ENCODE measurements around the gene KRTAP1-3. TPM values are rescaled to one million over a fixed set of nuclear protein-coding genes. Genes with fewer than 3 reads are reported as not detected.

KRTAP1-3 gene
- total RNA-seq, 2 experiments from 2014 or later: not detected

DNA sequence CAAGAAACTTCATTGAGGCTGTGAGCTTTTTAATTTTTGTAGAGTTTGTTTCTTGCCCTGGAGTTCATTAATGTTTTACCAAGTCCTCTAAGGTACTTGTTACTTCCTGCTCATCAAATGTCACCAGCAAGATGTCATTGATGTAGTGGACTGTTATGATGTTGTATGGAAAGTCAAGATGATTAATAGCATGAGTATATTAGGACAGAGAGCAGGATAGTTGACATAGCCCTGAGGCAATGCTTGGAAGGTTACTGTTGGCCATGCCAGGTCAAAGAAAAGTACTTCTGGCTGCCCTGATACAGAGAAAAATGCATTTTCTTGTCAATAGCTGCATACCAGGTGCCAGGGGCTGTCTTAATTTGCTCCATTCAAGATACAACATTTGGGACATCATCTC is 14.3 kb downstream of the KRTAP1-3 start:
- POLR2A ChIA-PET: interaction anchor here (0.7 kb wide), 1 partner anchor 70 kb away, joined by 3 read pairs; no protein-coding TSS in a partner anchor
- no peak for DNase-seq (ENCODE audit: low spot score)

DNA sequence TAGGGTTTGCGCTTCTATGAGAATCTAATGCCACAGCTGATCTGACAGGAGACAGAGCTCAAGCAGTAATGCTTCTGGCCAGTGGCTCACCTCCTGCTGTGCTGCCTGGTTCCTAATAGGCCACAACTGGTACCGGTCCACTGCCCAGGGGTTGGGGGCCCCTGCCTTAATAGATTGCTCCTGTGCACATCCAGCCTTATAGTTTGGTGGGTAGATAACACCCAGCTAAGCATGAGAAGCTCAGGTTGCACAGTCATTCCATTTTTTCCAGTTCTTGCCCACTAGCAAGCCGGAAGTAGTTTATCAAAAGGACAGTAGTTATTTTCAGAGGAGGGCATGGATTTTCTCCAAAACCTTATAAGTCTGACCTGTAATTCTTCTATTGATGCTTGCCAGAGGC is 15.3 kb downstream of the KRTAP1-3 start:
- TF ChIP-seq EZH2phosphoT487 (IDR thresholded peaks at IDR 0.05; ENCODE audit: borderline replicate concordance, low read depth, low read length): no peak
- TF ChIP-seq, protein P1, sequence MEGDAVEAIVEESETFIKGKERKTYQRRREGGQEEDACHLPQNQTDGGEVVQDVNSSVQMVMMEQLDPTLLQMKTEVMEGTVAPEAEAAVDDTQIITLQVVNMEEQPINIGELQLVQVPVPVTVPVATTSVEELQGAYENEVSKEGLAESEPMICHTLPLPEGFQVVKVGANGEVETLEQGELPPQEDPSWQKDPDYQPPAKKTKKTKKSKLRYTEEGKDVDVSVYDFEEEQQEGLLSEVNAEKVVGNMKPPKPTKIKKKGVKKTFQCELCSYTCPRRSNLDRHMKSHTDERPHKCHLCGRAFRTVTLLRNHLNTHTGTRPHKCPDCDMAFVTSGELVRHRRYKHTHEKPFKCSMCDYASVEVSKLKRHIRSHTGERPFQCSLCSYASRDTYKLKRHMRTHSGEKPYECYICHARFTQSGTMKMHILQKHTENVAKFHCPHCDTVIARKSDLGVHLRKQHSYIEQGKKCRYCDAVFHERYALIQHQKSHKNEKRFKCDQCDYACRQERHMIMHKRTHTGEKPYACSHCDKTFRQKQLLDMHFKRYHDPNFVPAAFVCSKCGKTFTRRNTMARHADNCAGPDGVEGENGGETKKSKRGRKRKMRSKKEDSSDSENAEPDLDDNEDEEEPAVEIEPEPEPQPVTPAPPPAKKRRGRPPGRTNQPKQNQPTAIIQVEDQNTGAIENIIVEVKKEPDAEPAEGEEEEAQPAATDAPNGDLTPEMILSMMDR (conservative IDR thresholded peaks at IDR 0.05; ENCODE audit: low read length): no peak
- H3K36me3 ChIP-seq (ENCODE audit: insufficient read depth, low read length): no peaks in the 10 kb centered on the region
- H3K4me2 ChIP-seq (ENCODE audit: low read length): no peak overlapping the region
- no peaks in the 10 kb centered on the region for H3K4me1 ChIP-seq (ENCODE audit: insufficient read depth, low read length, poor library complexity, severe bottlenecking)
- intact Hi-C loops (cut with micrococcal nuclease; ENCODE audit: unreplicated experiment): no loop called here
- CTCF ChIA-PET (ENCODE audit: unreplicated experiment): no interaction called here
- no peak for DNase-seq (ENCODE audit: low spot score)
- no TSS peak for BruUV-seq (replicated peaks)
- H3K4me3 ChIP-seq (ENCODE audit: low read depth, low read length, poor library complexity, severe bottlenecking): no peak overlapping the region
- no peak overlapping the region for H3K27ac ChIP-seq (ENCODE audit: low read depth, low read length, poor library complexity, severe bottlenecking)
- no peaks in the 10 kb centered on the region for H3K79me2 ChIP-seq (ENCODE audit: insufficient read depth, low read depth, low read length)
- H4K20me1 ChIP-seq (ENCODE audit: insufficient read depth, low read length): no peaks in the 10 kb centered on the region
- no peak overlapping the region for H2AFZ ChIP-seq (ENCODE audit: low read length)
- no peaks in the 10 kb centered on the region for H3K9me3 ChIP-seq (ENCODE audit: low read length)
- POLR2A ChIA-PET: no interaction called here
- H3K9me2 ChIP-seq (ENCODE audit: insufficient read depth, low read length): no peaks in the 10 kb centered on the region

More for the DNA sequence above, 14.3 kb downstream of the KRTAP1-3 start:
- Histone ChIP-seq H4K20me1 (ENCODE audit: insufficient read depth, low read length) (no peaks in the 10 kb centered on the region), H3K9me3 (ENCODE audit: low read length) (no peaks in the 10 kb centered on the region), H3K9me2 (ENCODE audit: insufficient read depth, low read length) (no peaks in the 10 kb centered on the region), H3K4me1 (ENCODE audit: insufficient read depth, low read length, poor library complexity, severe bottlenecking) (no peaks in the 10 kb centered on the region), H2AFZ (ENCODE audit: low read length) (no peak overlapping the region), H3K36me3 (ENCODE audit: insufficient read depth, low read length) (no peaks in the 10 kb centered on the region), H3K4me3 (ENCODE audit: low read depth, low read length, poor library complexity, severe bottlenecking) (no peak overlapping the region), H3K27ac (ENCODE audit: low read depth, low read length, poor library complexity, severe bottlenecking) (no peak overlapping the region), H3K79me2 (ENCODE audit: insufficient read depth, low read depth, low read length) (no peaks in the 10 kb centered on the region), H3K4me2 (ENCODE audit: low read length) (no peak overlapping the region)
- no TSS peak for BruUV-seq (replicated peaks)
- no peak for TF ChIP-seq EZH2phosphoT487 (IDR thresholded peaks at IDR 0.05; ENCODE audit: borderline replicate concordance, low read depth, low read length)
- TF ChIP-seq, protein P1 (conservative IDR thresholded peaks at IDR 0.05; ENCODE audit: low read length): no peak
- CTCF ChIA-PET (ENCODE audit: unreplicated experiment): no interaction called here
- intact Hi-C loops (cut with micrococcal nuclease; ENCODE audit: unreplicated experiment): no loop called here

DNA sequence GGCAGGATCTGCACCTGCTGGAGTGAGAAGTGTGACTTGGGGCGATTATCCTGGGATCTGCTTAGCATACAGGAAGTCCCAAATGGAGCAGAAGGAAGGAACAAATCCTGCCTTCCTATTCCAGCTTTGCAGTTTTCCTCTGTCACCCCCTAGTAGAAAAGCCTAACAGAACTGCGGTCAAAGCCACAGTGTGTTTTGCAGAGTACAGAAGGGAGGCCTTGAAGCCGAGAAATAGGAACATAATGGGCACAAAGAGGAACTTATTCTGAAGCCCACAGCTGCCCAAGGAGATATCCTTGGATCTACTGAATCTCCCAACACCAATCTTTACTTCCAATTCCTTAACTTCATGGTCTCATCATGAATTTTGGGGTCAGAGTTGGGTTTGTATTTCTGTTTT is 16.1 kb downstream of the KRTAP1-3 start:
- no peaks in the 10 kb centered on the region for H3K79me2 ChIP-seq (ENCODE audit: insufficient read depth, low read depth, low read length)
- no peaks in the 10 kb centered on the region for H3K4me1 ChIP-seq (ENCODE audit: insufficient read depth, low read length, poor library complexity, severe bottlenecking)
- no peak overlapping the region for H3K4me2 ChIP-seq (ENCODE audit: low read length)
- no peaks in the 10 kb centered on the region for H4K20me1 ChIP-seq (ENCODE audit: insufficient read depth, low read length)
- no peak overlapping the region for H3K4me3 ChIP-seq (ENCODE audit: low read depth, low read length, poor library complexity, severe bottlenecking)
- TF ChIP-seq, protein P1 (conservative IDR thresholded peaks at IDR 0.05; ENCODE audit: low read length): no peak
- no peak for TF ChIP-seq EZH2phosphoT487 (IDR thresholded peaks at IDR 0.05; ENCODE audit: borderline replicate concordance, low read depth, low read length)
- no peaks in the 10 kb centered on the region for H3K9me2 ChIP-seq (ENCODE audit: insufficient read depth, low read length)
- BruUV-seq (replicated peaks): no TSS peak
- intact Hi-C loops (cut with micrococcal nuclease; ENCODE audit: unreplicated experiment): no loop called here
- H3K36me3 ChIP-seq (ENCODE audit: insufficient read depth, low read length): no peaks in the 10 kb centered on the region
- no peak for DNase-seq (ENCODE audit: low spot score)
- H3K27ac ChIP-seq (ENCODE audit: low read depth, low read length, poor library complexity, severe bottlenecking): no peak overlapping the region
- H2AFZ ChIP-seq (ENCODE audit: low read length): no peak overlapping the region
- ChIA-PET CTCF (ENCODE audit: unreplicated experiment) (no interaction called here), POLR2A (no interaction called here)
- H3K9me3 ChIP-seq (ENCODE audit: low read length): no peaks in the 10 kb centered on the region

Measured in OCI-LY7 (cell line).